Panc1 (cell line): ENCODE results near the gene HTATIP2. TPM values are rescaled to one million over a fixed set of nuclear protein-coding genes. Genes with fewer than 3 reads are reported as not detected.

Experiments used
- ATAC-seq: fragments of 200-7000 bp; cut with Tn5 transposase; 2 replicates; pipeline ENCODE4 v1.9.1; 2020; ENCODE audit warnings: mild to moderate bottlenecking, moderate library complexity
- BruUV-seq: library from RNA; stranded (reverse); fragments of 400-500 nt; replicated peaks from 2 replicates; lab custom pipeline; 2021; lab: Mats Ljungman, UMichigan
- CTCF ChIA-PET: fragments of 300-600 bp; sonication (Branson Sonifier 250); formaldehyde crosslinking; loops from one replicate; lab custom pipeline; 2022; ENCODE audit warnings: antibody characterized with exemption; lab: Charles Lee
- POLR2A ChIA-PET: fragments of 300-600 bp; sonication (Branson Sonifier 250); formaldehyde crosslinking; loops from one replicate; lab custom pipeline; 2022; ENCODE audit warnings: antibody characterized with exemption; lab: Charles Lee
- DNase-seq: peaks from one replicate; pipeline ENCODE4 v3.0.0-alpha.2; 2010; ENCODE audit warnings: low read depth, low spot score
- H3K27ac ChIP-seq: 2 replicates; pipeline ENCODE4 v1.5.1; 2011; ENCODE audit warnings: mild to moderate bottlenecking, low read length, inconsistent platforms
- H3K27me3 ChIP-seq: fragments of 200-500 bp; sonication (Bioruptor generic); 2 replicates; pipeline ENCODE4 v1.6.0; 2014; ENCODE audit warnings: low read length, inconsistent platforms; ENCODE audit not compliant: control insufficient read depth, insufficient read depth
- H3K36me3 ChIP-seq: fragments of 200-500 bp; sonication (Bioruptor generic); 2 replicates; pipeline ENCODE4 v1.5.1; 2014; ENCODE audit warnings: inconsistent platforms, mild to moderate bottlenecking, low read length, moderate library complexity; ENCODE audit not compliant: control insufficient read depth, insufficient read depth
- H3K4me1 ChIP-seq: 2 replicates; pipeline ENCODE4 v1.5.1; 2011; ENCODE audit warnings: inconsistent platforms, mild to moderate bottlenecking, low read length, moderate library complexity; ENCODE audit not compliant: control insufficient read depth, insufficient read depth
- H3K4me3 ChIP-seq, 2 experiments: 2 replicates each; pipeline ENCODE4 v1.5.1; 2011 to 2012; ENCODE audit warnings: low read depth in 2 of 2, low read length in 2 of 2, mild to moderate bottlenecking in 2 of 2, inconsistent platforms in 1 of 2, moderate library complexity in 1 of 2
- H3K9me3 ChIP-seq: fragments of 200-500 bp; sonication (Bioruptor generic); 2 replicates; pipeline ENCODE4 v1.5.1; 2014; ENCODE audit warnings: low read depth, mild to moderate bottlenecking, inconsistent platforms, low read length, moderate library complexity; ENCODE audit not compliant: control insufficient read depth, insufficient read depth
- POLR2AphosphoS5 ChIP-seq: IDR thresholded peaks from 2 replicates; pipeline ENCODE4 v1.6.1; 2012; ENCODE audit warnings: mild to moderate bottlenecking, low read depth, low read length, moderate library complexity
- SIN3A ChIP-seq: IDR thresholded peaks from 2 replicates; pipeline ENCODE4 v1.6.1; 2012; ENCODE audit warnings: low read depth, mild to moderate bottlenecking, low read length, moderate library complexity, borderline replicate concordance; ENCODE audit not compliant: insufficient read depth
- TCF7L2 ChIP-seq: IDR thresholded peaks from 2 replicates; pipeline ENCODE4 v1.6.1; 2011; ENCODE audit warnings: mild to moderate bottlenecking, low read depth, low read length, inconsistent platforms
- in situ Hi-C: cut with HindIII; loops from 2 replicates; pipeline ENCODE4 v1.10.0; 2016; ENCODE audit warnings: low sequenced_read_pairs, low pct_unique_long_range_greater_than_20kb
- intact Hi-C: fragments of 100-400 bp; cut with micrococcal nuclease; formaldehyde crosslinking; loops from one replicate; pipeline ENCODE4 v1.10.0; 2022; ENCODE audit not compliant: unreplicated experiment
- total RNA-seq: library from RNA; stranded (reverse); gene quantifications from one replicate; pipeline ENCODE4 v1.2.1, GENCODE V29; 2021; ENCODE audit not compliant: unreplicated experiment
- TF ChIP-seq, protein P1 (sequence below): fragments of 450-650 bp; IDR thresholded peaks from 2 replicates; pipeline ENCODE4 v1.5.1; 2017; ENCODE audit warnings: mild to moderate bottlenecking

The HTATIP2 gene
- total RNA-seq, 1 experiment from 2014 or later, result 68.9 TPM

DNA sequence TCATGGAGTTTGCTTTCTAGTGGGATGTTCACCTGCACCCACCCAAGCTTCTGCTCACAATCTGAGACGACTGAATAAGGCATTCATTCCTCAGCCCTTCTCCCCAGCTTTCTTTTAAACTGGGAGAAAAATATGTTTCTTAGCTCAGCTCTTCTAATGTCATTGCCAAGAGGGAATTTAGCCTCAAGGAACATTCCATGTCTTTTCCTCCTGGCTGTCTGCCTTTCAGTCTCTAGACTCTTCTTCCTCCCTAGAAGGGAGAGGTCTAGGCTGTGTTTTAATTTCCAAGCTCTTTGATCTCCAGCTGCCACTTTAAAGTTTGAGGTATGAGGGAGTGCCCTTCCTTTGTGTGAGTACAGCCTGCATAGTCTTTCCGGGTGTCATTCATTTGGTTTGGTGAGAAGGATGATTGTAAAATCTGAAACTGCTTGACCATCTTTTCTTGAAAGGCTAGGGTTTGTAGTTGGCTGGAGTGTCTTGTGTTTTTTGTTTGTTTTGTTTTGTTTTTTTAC, 11.7 kb upstream of the HTATIP2 start:
- intact Hi-C loops (loop anchor here (10.0 kb wide), 1 partner anchor 407 kb away; no protein-coding TSS in a partner anchor), in situ Hi-C loops (no loop called here)
- DNase-seq, result no peak
- no TSS peak for BruUV-seq
- Histone ChIP-seq H3K4me3 (no peak overlapping the region), H3K27me3 (0 out of 2 replicates have a peak, but pooled peaks cover 2% of the 10 kb centered on the region), H3K27ac (no peak overlapping the region), H3K4me1 (no peaks in the 10 kb centered on the region), H3K36me3 (no peaks in the 10 kb centered on the region), H3K9me3 (no peaks in the 10 kb centered on the region)
- ATAC-seq, result no peak
- CTCF ChIA-PET, result interaction anchor here (0.8 to 1.3 kb wide), 3 partner anchors 219 to 225 kb away, joined by 3 to 5 read pairs (median 4); no protein-coding TSS in a partner anchor
- TF ChIP-seq POLR2AphosphoS5, result no peak
- TF ChIP-seq, protein P1, sequence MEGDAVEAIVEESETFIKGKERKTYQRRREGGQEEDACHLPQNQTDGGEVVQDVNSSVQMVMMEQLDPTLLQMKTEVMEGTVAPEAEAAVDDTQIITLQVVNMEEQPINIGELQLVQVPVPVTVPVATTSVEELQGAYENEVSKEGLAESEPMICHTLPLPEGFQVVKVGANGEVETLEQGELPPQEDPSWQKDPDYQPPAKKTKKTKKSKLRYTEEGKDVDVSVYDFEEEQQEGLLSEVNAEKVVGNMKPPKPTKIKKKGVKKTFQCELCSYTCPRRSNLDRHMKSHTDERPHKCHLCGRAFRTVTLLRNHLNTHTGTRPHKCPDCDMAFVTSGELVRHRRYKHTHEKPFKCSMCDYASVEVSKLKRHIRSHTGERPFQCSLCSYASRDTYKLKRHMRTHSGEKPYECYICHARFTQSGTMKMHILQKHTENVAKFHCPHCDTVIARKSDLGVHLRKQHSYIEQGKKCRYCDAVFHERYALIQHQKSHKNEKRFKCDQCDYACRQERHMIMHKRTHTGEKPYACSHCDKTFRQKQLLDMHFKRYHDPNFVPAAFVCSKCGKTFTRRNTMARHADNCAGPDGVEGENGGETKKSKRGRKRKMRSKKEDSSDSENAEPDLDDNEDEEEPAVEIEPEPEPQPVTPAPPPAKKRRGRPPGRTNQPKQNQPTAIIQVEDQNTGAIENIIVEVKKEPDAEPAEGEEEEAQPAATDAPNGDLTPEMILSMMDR, result no peak
- POLR2A ChIA-PET, result no interaction called here

DNA sequence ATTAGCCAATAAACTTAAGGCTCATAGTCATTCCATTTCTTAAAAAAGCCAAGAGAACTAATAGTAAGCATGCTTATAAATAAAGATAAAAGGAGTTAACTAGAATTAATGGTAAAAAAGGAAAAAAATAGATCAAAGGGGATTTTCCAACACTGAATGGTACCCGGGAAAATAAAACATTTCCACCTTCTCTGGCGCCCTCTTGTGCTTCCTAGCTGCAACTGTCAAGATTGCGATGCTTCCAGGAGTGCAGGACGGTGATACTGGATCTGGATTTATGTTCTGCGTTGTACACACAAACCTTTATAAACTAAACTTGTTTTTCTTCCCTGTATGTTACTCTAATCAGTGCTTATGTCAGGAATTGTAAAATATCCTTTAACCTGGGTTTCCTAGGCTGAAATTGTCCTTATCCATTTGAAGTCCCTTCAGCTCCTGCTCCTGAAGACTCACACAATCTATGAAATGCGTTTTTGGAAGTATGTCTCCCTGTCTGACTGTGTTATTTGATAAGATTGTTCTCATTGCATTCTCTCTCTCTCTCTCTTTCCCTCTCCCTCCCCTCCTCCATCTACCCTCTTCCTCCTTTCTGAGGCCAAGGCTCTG, 9.6 kb upstream of the HTATIP2 start:
- POLR2A ChIA-PET, result interaction anchor here (0.6 kb wide), 1 partner anchor 428 kb away, joined by 5 read pairs; no protein-coding TSS in a partner anchor
- no TSS peak for BruUV-seq

More for the DNA sequence above, 9.6 kb upstream of the HTATIP2 start:
- TF ChIP-seq, protein P1, result peak; percentile 90
- TF ChIP-seq SIN3A, result no peak
- peak; percentile 77 for TF ChIP-seq TCF7L2
- Histone ChIP-seq H3K27me3 (0 out of 2 replicates have a peak, but pooled peaks cover 1% of the 10 kb centered on the region), H3K4me1 (no peaks in the 10 kb centered on the region), H3K9me3 (no peaks in the 10 kb centered on the region), H3K27ac (no peak overlapping the region), H3K4me3 (no peak overlapping the region), H3K36me3 (no peaks in the 10 kb centered on the region)
- CTCF ChIA-PET, result interaction anchor here (1.6 to 3.1 kb wide), 2 partner anchors 221 to 226 kb away, joined by 13 to 19 read pairs; no protein-coding TSS in a partner anchor
- DNase-seq, result no peak
- in situ Hi-C loops (no loop called here), intact Hi-C loops (loop anchor here (1.0 to 10.0 kb wide), 2 partner anchors 226 to 409 kb away; no protein-coding TSS in a partner anchor)
- peak; percentile 79; the same call in 1 of the 2 replicates for ATAC-seq
